ENCODE data around the gene ALDH3B1.
"Not testable (repeated sequence)": the region's sequence is repeated elsewhere in the genome, so short reads cannot be mapped to it uniquely, and the experiment has no call there.

The ALDH3B1 gene, protein sequence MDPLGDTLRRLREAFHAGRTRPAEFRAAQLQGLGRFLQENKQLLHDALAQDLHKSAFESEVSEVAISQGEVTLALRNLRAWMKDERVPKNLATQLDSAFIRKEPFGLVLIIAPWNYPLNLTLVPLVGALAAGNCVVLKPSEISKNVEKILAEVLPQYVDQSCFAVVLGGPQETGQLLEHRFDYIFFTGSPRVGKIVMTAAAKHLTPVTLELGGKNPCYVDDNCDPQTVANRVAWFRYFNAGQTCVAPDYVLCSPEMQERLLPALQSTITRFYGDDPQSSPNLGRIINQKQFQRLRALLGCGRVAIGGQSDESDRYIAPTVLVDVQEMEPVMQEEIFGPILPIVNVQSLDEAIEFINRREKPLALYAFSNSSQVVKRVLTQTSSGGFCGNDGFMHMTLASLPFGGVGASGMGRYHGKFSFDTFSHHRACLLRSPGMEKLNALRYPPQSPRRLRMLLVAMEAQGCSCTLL

DNA sequence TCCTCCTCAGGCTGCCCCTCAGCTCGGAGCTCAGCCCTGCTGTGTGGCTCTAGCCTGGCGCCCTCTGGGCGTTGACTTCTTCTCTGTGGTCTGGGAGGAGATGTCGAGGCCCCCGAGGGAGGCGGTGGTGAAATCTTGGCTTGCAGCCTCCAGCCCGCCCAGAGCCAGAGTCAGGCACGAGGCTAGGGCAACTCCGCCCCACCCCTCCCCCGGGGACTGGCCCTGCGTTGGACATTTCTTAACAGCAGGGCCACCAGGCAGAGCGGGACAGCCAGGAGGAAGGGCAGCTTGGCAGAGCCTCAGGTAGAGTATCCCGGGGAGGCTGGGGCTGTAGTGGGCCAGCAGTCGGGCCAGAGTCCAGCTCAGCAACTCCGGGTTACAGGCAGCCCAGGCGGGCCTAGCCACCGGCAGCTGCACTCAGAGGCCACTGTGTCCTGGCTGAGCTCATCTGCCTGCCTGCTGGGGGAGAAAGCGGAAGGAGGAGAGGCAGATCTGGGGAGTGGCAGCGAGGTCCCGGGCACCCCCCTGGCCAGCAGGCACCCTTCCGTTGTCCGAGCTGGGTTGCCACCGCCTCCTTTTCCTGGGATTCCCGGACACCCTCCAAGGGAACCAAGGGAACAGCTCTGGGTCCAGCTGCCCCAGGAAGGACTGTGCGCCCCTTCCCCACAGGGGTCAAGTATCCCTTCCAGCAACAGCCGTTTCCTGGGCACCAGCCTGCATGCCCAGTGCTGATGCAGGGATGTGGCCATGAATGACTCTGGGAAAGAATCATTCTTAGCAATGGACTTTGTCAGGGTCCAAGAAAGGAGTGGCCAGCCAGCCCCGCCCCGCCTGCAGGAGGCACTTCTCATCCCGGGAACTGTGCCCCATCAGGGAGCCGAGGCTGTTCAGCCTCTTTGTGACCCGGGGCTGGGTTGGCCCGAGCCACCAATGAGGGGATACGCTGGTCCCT, at the start of gene ALDH3B1:
Gene ALDH3B1 (plus strand): TSS at position 238 of the 952 bp plus-strand sequence. CDS start 4,971 bp downstream, outside the sequence.
- DNase-seq: peak; percentile 43

DNA sequence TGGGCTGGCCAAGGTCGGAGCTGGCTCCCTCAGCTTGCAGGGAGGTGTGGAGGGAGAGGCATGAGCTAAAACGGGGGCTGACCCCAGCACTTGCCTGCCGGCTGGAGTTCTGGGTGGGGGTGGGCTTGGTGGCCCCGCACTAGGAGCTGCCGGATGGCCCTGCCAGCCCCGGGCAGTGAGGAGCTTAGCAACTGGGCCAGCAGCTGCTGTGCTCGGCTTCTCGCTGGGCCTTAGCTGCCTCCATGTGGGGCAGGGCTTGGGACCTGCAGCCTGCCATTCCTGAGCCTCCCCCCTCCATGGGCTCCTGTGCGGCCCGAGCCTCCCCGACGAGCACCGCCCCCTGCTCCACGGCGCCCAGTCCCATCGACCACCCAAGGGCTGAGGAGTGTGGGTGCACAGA, 46.9 kb upstream of the ALDH3B1 start:
- not testable (repeated sequence) for DNase-seq

DNA sequence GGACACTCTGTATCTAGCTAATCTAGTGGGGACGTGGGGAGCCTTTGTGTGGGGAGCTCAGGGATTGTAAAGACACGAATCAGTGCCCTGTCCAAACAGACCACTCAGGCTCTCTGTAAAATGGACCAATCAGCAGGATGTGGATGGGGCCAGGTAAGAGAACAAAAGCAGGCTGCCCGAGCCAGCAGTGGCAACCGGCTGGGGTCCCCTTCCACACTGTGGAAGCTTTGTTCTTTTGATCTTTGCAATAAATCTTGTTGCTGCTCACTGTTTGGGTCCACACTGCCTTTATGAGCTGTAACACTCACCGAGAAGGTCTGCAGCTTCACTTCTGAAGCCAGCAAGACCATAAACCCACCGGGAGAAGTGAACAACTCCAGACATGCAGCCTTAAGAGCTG, 46.2 kb upstream of the ALDH3B1 start:
- DNase-seq: not testable (repeated sequence)

DNA sequence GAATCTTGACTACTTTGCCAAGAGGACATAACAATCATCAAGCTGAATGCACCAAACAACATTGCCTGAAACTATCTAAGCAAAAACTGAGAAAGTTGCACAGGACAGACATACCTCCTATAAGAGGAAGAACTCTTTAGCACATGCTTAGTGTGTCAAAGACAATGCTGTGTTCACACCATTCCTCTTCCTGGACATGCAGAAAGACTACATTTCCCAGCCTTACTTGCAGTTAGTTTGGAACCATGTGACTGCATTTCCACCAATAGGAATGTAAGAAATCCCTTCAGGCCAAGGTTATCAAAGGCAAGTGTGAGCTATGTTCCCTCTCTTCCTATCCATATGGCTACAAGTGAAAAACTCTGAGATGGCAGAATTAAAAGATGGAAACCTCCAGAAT, 45.4 kb upstream of the ALDH3B1 start:
- DNase-seq: not testable (repeated sequence)

DNA sequence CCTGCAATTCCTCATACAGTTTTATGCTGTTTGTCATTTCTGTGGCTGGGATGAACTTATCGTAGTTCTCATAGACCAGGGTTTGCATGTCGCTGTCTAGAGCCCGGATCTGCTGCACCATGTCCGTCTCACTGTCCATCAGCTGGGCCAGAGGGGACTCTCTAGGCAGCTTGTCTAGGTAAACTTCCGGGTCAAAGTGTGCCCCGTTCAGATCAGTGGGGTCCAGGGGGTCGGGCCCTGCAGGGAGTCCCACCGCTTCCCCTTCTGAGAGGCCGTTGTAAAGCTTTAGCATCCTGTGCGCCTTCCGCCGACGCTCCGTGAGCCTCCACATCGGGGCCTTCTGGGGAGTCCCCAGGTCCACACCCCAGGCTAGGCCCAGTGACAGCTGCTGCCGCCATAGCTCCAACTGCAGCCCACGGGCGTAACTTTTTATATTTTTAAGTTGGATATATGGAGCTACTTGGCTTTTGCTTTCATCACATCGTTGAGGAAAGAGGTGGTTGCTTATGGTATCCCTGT, 44.2 kb upstream of the ALDH3B1 start:
- not testable (repeated sequence) for DNase-seq

DNA sequence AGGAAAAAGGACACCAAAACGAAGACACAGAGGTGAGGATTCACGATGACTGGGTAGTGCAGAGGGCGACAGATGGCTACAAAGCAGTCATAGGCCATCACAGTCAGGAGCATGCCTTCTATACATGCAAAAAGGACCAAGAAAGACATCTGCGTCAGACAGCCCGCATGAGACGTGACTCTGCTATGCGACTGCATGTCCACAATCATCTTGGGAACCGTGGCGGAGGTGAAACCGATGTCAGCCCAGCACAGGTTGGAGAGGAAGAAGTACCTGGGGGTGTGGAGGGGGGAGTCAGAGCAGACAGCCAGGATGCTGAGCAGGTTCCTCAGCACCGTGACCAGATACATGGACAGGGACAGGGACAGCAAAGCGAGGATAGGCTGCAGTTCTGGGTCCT, 35.4 kb upstream of the ALDH3B1 start:
- not testable (repeated sequence) for DNase-seq

DNA sequence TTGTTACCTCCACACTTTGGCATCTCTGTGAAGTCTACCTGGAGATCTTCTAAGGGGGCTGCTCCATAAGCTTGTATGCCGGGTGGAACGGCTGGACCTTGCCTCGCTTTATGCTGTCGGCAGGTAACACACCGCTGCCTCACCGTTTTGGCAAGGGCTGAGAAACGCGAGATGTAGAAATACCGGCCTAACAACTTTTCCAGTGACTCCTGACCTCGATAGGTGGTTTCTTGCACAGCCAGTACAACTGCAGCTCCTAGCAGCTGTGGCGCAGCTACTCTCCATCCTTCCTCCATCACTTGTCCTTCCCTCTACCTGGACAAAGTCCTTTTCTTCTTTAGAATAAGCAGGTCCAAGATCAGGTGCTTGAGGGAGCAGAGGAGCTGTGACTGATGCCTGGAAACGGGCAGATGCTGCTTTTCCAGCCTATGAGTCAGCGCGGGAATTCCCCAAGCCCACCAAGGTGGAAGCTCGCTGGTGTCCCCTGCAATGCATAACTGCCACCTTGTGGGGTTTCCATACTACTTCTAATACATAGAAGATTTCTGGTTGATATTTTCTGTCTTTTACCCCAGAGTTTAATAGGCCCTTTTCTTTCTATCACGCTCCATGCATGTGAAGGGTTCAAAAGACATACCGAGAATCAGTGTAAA, 31.2 kb upstream of the ALDH3B1 start:
- not testable (repeated sequence) for DNase-seq

DNA sequence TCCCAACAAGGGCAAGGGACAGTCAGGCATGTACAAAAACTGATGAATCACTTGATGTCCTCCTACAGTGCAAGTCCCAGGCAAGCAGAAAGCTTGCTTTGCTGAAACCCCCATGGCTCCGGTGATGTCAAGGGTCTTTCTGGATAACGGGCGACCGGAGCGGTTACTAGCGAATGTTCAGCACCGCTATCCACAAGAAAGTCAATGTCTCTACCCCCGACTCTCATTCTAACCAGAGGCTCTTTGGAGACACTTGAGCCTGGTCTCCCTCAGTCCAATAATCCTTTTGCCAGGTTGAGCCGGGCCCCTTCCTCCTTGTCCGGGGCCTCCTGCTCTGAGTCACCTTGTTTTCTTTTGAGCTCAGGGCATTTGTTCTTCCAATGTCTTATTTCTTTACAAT, 28.9 kb upstream of the ALDH3B1 start:
- DNase-seq: not testable (repeated sequence)

DNA sequence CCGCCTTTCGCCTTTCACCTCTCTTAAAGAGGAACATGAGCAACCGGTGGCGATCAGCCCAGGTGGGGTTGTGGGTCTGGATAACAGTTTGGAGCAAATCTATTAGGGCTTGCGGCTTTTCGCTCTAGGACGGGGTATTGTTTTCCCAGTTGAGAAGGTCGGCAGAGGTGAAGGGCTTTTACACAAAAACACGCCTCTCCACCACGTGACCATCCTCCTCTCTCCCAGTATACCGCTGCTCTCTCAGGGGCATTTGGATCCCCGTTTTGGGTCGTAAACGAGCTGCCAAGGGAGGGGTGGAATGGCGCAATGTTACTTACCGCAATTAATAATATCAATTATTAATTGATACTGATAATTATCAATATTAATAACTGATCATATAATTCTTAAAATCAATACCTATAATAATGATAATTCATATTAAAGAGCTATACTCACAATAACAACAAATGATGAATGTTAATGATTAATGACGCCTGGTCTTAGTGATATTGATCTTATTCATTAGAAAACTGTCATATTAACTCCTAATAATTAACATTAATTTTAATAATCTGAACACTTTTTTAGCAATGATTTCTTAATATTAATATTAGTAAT, 27.8 kb upstream of the ALDH3B1 start:
- DNase-seq: not testable (repeated sequence)

DNA sequence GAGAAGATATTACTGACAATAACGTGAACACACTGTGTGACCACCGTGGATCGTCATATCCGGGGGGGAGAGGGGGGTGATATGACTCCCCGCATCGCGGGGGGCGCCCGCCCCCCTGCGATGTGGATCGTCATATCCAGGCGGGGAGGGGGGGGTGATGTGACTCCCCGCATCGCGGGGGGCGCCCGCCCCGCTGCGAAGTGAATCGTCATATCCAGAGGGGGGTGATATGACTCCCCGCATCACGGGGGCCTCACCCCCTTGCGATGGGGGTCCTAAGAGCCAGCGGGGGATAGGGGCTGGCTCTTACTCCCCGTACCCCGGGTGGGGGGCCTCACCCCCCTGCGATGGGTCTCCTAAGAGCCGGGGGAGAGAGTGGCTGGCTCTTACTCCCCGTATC, 26.2 kb upstream of the ALDH3B1 start:
- DNase-seq: no peak

DNA sequence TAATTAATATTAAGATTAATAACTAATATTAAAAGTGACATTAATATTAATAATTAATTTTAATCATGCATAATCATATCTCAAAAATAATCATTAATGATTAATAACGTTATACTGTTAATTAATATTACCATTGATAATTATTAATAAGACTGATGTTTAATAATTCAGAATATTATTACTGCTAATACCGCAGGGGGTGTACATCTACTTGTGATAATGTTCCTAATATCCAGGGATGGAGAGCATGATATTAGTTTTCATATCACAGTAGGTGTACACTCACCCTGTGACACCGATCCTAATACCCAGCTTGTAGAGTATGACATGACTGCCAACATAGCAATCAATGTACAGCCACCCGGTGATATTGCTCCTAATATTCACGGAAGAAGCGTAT, 24.8 kb upstream of the ALDH3B1 start:
- not testable (repeated sequence) for DNase-seq

DNA sequence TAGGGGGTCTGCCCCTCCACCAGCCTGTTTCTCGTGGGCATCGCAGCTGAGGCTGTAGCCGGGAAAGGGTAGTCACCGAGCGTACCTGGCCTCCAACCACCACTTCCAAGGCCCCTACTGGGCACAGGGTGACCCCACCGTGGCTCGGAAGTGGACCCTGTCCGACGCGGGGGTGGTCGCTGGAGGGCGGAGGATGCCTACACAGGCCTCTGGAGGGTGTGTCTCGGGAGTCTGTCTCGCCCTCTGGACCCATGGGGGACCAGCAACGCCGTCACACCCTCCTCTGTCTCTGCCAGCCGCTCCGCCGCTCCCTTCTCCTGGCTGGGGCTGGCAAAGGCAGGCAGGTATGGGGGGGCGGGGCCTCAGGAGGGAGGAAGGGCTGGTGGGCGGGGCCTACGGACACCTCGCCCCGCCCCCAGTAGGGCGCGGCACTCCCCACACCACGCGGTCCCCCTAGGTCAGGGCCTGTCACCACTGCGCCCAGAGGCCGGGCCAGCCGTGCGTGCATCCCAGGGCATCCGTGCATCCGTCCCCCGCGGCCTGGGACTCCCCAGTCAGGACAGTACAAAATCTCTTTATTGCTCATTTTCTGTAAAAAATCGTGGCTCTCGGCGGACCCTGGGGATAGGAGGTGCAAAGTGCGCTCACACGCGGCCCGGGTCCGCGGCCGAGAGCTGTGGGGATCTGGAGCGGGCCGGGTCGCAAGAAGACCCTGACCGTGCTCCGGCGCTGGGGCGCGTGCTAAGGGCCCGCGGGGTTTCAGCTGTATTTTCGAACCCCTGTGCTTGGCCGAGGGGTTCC, 19.4 kb upstream of the ALDH3B1 start:
- not testable (repeated sequence) for DNase-seq

DNA sequence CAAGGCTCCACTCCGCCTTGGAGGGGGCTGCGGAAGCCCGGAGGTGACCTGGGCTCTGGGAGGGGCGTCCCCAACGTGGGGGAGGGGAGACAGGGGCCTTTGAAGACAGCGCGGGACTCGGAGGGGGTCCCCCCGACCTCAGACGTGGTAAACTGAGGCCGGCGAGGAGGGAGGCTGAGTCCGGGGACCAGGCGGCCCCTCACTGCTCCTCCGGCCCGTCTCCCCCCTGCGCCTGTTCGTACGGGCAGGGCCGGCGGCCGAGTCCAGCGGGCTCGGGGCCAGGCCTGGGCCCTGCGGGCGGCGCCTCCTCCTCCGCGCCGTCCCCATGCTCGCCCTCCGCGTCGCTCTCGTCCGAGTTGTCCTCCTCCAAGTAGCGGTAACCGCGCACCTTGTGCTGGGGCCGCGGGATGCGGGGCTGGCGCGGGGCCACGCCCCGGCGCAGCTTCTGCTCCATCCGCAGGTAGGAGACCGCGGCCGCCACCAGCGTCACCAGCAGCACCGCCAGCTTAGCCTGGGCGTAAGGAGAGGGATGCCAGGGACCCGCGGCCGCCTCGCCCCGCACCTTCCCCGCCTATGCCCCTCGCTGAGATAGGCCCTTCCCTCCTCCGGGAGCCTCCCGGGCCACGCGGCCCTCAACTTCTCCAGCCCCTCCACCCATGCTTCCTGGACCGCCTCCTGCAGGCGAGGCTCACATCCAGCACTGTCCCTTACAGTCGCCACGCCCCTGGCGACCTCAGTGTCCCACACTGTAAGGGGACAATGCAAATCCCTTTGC, 18.6 kb upstream of the ALDH3B1 start:
- DNase-seq: not testable (repeated sequence)

DNA sequence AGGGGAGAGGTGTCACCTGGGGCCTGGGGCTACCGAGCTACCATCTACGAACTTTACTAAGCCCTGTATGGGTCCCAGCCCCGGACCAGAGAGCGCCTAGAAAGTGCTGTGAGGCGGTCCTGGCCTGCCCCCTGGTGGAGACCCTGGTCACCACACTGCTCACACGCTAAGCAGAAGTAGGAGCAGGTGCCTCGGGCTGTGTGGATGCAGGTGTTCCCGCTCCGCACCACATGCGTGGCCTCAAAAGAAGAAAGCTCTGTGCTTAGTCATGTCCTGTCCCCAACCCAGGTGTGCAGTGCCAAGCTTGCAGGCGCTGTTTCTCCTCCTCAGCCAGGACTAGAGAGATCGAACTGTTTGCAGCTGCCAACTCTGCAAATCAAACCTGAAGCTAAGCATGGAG, 16.3 kb upstream of the ALDH3B1 start:
- DNase-seq: peak; percentile 53

DNA sequence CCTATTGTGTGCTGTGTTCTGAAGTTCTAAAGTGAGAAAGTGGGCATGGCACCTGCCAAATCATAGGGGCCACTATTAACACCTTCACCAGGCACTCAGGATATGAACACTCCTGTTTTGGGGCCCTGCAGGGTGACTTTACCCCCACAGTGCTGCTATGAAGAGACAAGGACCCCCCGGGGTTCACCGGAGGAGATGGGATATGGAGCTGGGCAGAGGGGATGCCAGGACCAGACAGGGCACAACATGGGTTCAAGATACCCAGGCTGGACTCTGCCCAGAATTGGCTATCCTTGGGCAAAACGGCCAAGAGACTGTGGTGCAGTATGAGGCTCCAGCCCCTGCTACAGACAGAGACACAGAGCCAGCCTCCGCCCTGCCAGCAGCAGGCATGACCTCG, 15.7 kb upstream of the ALDH3B1 start:
- DNase-seq: not testable (repeated sequence)

DNA sequence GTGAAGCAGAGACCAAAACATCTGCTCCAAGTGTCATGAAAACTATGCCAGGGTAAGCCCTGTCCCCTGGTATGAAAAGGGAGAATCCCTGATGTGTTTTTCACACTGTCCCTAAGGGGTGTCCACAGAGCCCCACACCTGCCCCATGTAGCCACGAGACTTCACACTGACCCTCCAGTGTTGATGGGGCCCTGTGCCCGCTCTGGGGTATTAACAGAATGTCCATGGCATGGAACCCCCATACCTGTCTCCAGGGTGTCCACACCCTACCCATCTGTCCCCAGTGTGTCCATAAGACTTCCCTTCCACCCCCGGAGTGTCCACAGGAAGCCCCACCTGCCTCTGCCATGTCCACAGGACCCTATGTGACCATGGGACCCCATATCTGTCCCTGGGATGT, 15.0 kb upstream of the ALDH3B1 start:
- DNase-seq: not testable (repeated sequence)

DNA sequence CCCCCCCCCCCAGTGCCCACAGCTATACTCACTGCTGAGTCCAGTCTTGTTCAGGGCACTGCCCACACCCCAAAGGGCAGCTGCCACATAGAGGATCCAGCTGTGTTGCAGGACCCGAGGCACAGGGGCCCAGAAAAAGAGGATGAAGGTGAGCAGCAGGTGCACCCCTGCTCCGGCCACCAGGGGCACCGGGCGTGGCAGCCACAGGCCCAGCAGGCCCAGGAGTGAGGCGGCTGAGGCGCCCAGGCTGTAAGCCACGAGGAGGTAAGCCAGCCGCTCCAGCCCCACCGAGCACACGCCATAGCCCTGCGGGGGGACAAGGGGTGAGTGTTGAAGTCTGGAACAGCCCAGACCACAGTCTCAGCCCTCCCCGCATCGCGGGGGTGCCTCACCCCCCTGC, 14.5 kb upstream of the ALDH3B1 start:
- not testable (repeated sequence) for DNase-seq

DNA sequence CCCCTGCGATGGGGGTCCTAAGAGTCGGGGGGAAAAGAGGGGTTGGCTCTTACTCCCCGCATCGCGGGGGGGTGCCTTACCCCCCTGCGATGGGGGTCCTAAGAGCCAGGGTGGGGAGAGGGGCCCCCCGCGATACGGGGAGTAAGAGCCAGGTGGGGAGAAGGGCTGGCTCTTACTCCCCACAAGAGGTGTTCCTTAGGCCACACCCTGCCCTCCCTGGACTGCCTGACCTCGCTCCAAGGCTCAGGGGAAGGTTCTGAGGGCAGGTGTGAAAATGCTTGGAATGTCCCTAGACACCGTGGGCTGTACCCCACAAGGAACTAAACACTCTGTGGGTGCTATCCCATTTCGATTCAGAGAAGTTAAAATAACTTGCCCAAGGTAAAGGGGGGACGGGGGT, 14.1 kb upstream of the ALDH3B1 start:
- DNase-seq: no peak

DNA sequence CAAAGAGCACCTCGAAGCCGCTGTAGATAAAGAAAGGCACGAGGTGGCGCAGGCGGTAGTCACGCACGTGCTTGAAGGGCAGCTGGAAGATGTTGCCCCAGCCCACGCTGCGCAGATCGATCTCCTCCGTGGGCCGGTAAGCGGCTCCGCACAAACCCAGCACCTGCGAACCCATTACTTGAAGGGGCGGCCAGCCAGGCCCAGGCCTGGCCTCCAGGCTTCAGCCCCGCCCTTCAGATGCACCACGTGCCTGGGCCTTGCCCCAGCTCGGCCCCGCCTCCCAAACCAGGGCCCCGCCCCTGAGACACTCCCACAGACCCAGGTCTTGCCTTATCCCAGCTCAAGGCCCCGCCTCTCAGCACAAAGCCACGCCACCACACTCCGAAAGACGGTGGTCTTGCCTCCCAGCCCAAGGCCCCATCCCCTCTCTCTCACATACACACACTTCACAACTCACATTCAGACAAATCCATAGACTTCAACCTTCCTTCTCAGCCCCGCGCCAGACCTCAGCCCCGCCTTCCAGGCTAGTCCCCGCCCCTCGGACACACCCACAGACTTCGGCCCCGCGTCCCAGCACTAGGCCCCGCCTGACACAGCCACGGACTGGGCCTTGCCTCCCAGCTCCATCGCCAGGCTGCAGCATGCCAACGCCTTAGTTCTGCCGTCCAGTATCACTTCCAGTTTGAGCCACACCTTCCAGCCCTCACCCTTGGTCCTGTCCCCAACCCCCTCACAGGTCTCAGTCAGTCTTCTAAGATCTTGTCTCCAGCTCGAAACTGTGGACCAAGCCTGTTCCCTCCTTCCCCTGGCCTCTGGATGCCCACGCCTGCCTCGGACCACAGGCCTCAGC, 13.3 kb upstream of the ALDH3B1 start:
- peak; percentile 82 for DNase-seq

Data from SHP77 treated with DMSO at 0.1 percent for 48 hours (cell line).